CD1c-positive myeloid dendritic cell (primary cell): ENCODE results near the gene DLGAP1.

ENCODE experiments used
- DNase-seq: peaks from one replicate; pipeline ENCODE4 v3.0.0-alpha.2; 2016; ENCODE audit errors: extremely low spot score

Gene DLGAP1

DNA sequence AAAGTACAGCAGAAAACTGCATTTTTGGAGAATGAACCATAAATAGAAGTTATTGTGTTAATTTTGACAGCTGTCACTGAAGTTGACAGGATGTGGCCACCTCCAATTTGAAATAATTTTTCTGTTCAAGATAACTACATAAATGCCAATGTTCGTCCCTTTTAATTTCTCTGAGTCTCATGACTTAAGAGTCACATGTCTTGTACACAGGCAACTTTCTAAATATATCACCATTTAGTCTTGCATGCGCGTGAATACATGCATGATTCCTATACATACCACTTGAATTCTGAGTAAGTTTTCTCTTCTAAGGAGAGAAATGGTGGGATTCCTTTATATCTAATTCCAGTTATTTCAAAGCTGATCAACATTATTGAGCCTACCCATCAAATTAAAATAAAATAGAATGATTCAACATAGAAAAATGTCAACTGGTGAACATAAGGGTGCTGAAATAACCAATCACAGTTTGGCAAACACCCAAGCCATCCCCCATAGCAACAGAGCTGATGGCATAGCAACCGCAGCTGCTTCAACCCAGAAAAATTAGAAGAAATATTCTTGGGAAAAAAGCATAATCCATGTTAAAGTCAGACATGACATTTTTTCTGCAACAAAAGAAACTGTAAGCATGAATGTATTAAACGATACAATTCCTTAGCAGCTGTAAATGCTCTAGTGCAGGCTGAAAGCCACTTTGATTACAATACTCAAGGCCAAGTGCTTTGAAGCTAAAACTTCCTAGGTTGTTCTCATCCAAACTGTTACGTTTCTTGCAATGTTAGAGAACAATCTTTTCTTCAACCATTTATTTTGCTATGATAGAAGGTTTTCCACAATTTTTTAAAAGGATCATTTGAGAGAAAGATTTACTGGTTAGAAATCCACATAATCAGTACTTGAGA is 282.7 kb downstream of the DLGAP1 start:
- DNase-seq = no peak

DNA sequence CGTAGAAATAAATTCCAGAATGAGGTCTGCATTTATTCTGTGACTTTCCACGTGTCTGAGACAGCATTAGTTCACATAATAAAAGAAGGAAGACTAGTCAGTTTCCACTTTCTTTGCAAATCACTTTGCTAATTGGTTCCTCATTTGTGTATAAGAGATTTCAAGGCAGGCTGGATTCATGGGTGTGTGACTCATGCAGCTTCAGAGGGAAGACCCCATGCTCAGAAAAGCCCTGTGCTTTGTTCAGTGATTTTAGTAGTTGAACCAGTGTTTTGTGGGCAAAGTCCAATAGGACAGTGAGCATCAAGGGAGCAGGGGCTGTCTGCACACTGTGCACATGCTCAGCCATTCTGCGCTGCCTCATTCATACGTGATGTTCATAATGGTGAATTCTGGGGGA is 297.8 kb downstream of the DLGAP1 start:
- DNase-seq = no peak

- no peak for DNase-seq
Observed at GRCh38 chr18:4146797-4147196, 308.3 kb downstream of the DLGAP1 start.

DNA sequence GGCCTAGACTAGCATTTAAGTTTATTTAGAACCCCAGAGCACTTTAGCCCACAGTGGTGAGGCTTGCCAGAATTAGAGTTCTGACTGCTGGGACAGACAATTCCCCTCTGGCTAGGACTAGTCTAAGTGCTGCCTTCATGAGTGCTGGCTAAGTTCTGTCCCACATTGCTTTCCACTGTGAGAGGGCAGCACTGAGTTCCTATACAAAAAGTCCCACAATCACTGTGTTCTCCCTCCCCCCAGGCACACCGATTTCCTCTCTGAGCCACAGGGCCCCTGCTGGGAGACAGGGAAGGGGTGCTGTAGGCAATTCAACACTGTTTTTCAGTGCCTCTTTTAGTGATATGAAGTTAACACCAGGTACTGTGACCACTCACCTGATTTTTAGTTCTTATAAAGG is 310.9 kb downstream of the DLGAP1 start:
- DNase-seq = no peak

DNA sequence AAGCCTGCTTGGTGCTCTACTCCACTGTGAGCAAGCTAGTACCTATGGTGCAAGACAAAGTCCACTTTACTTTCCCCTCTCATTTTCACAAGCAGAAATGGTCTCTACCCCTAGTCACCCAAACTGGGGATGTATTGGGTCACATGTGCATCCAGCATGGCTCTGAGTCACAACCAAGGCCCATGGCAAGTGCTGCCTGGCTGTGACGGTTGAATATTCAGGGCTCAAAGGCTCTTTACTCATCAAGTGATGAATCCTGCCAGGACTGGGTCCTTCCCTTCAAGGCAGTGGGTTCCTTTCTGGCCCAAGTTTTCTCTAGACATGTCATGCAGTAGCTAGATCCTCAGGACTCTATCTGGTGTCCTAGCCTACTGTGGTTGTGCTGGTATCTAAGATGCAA is 311.5 kb downstream of the DLGAP1 start:
- no peak for DNase-seq

GRCh38 chr18:4142876-4143275 is 312.2 kb downstream of the DLGAP1 start:
- DNase-seq = no peak

- DNase-seq = no peak
Observed at GRCh38 chr18:4134700-4135099, 320.4 kb downstream of the DLGAP1 start.

DNA sequence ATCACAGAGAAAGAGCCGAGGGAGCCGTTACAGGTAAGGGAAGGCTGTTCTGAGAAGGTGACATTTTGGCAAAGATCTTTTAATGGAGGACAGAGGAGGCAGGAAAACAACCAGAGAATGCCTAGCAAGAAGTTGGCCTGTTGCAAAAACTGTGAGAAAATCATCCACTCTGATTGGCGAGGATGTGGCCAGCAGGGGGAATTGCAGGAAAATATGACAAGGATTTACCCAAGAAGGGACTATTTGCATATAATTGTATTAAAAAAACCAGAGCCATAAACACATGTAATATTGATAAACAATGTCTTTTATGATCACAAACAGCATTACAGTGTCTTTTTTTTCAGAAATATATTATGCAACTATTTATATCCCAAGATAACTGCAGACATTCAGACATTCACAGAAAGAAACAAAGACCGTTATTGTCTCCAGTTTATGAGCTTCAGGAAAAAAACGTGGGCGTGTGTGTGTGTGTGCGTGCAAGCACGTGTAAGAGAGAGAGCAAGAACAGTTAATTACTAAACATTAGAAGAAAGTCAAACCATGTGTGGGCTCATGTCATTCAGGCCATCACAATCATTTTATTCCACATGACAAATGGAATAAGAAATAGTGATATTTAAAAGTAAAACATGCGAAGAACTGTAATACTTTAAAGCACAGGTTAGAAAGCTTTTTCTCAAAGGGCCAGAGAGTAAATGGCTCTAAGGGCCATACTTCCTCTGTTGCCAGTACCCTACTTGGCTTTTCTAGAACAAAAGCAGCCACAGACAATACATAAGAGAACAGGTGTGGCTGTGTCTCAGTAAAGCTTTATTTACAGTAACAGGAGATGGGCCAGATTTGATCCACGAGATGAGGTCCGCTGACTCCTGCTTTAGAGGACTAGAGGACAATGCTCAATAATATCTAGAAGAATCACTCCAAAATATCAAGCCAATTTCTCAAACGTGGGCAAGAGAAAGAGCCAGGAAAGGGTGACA is 324.1 kb downstream of the DLGAP1 start:
- no peak for DNase-seq

DNA sequence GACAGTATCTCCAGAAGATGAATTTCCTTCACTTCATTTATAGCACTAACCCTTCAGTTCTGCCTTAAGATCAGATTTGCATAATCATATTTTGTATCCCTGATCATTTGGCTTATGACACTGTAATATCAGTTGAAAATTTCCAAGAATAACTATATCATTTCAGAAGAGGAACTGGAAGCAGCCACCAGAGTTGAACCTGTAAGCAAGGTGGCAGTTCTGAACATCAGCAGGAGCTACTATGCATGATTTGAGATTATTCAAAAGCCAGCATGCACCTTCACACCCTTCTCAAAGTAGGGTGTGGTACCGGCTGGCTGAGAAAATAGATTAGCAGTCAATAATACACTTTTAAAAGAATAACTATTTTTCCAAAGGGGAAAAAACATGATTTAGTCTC is 328.2 kb downstream of the DLGAP1 start:
- no peak for DNase-seq

DNA sequence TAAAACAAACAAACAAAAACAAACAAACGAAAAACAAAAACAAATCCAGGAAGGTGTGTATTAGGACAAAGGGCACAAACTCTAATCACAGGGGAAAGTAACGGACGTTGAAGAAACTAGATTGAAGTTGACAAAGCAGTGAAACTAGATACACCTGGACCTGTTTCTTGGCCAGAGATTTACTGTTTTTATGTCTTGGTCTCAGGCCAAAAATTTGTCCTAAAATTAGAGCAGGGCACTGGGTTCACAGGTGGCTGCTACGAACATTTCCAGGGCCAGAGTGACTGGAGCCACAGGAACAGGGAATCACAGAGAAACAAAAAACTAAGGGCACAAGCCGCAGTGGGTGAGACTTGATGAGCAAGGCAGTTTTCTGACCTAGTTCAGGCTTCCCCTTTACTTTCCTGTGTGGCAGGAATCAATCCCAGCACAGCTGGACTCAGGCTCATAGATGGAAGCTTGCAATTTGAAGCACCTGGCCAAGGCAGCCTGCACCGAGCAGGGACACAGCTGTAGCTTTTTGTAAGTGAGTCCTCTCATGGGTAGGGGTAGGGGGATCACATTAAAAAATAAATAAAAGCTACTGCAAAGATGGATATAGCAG is 329.4 kb downstream of the DLGAP1 start:
- no peak for DNase-seq

DNA sequence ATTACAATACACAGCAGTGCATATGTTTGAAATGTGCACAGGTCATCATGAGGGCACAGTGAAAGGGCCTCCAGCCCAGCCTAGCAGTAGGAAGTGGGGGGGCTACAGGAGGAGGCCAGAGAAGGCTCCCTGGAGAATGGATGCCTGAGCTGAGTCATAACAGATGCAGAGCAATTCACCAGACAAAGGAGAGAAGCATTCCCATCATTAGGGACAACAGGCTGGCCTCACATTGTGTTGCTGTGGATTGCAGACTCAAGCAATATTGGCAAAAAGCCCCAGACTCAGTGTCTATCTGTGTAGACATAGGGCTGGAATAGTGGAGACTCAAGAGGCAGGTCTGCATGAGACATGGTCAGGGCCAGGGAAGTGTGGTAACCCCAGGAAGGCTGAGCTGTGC is 329.9 kb downstream of the DLGAP1 start:
- no peak for DNase-seq

DNA sequence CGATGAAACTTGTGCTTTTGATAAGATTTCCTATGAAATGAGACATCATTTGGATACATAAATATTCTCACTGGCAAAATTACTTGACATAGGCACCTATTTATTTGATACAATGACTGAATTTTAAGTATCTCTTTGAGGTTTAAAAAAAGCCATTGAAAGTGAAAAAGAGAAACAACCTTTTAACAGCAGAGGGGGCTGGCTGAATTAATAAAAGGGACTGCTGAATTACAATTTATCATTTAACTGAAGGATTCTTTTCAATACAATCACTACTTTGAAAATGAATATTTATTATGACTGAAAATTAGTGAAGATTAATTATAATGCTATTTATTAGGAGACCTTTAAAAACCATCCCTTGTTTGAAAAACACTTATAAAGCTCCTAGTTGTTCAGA is 335.3 kb downstream of the DLGAP1 start:
- DNase-seq = no peak

- DNase-seq = no peak
Observed at GRCh38 chr18:4119127-4119648, 335.9 kb downstream of the DLGAP1 start.

GRCh38 chr18:4108016-4108415 is 347.1 kb downstream of the DLGAP1 start:
- no peak for DNase-seq

GRCh38 chr18:4107049-4107467 is 348.0 kb downstream of the DLGAP1 start:
- DNase-seq = no peak

- DNase-seq = peak; percentile 52
Observed at GRCh38 chr18:4106407-4107033, 348.6 kb downstream of the DLGAP1 start.

DNA sequence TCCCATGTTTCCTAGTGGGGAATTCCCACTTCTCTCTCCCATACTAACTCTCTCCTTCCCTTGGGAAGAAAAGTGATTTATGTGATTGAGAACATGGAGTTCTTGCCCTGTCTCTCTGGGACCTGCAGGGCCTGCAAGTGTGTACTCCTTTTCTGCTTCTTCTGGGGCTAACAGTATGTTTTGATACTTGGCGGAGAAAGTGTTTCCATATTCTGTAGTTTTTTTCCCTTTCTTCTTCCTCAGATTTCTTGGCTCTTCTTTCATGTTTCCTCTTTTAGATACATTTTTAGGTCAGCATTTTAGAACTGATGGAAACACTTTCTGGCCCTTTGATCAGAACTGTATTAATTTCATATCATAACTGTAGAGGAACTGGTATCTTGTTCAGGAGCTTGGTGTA is 352.2 kb downstream of the DLGAP1 start:
- DNase-seq = no peak

DNA sequence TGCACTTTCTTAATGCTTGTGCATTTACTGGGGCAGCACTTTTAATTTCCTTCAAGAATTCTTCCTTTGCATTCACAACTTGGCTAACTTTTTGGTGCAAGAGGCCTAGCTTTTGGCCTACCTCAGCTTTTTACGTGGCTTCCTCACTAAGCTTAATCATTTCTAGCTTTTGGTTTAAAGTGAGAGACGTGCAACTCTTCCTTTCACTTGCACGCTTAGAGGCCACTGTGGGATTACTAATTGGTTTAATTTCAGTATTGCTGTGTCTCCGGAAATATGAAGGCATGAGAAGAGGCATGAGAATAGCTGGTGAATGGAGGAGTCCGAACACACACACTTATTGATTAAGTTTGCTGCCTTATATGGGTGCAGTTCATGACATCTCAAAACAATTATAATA is 354.1 kb downstream of the DLGAP1 start:
- no peak for DNase-seq

- no peak for DNase-seq
Observed at GRCh38 chr18:4096486-4096885, 358.6 kb downstream of the DLGAP1 start.

- no peak for DNase-seq
Observed at GRCh38 chr18:4093676-4094075, 361.4 kb downstream of the DLGAP1 start.

DNA sequence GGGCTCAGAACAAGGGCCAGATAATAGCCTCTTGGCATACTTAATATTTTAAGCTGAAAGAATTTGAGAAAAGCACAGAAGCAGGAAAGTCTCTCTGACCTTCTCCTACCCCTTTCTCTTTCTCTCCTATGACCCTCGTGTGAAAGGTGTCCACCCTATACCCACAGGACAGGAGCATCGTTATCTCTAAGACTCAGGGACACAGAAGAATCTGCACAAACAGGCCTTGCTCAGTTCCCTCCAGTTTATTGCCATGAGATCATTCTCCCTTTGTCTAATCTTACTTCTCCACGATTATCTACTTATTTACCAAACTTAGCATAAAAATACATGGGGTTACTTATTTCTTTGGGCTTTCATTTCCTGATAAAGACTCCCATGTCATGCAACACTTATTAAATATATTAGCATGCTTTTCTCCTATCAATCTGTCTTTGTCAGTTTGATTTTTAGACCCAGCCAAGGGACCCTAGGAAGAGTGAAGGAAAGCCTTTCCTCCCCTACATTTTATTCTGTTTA is 370.7 kb downstream of the DLGAP1 start:
- DNase-seq = no peak
